Activated CD8-positive, alpha-beta T cell treated with anti-CD3 and anti-CD28 coated beads for 36 hours (primary cell): ENCODE results near the gene PDCD11. TPM values are rescaled to one million over a fixed set of nuclear protein-coding genes. Genes with fewer than 3 reads are reported as not detected.
A peak's percentile ranks its signal among the peaks of the same experiment; 100 is the strongest.

Experiments
- ATAC-seq: fragments of 200-7000 bp; cut with Tn5 transposase; one replicate; pipeline ENCODE4 v1.10.0; 2021; ENCODE audit warnings: mild to moderate bottlenecking, moderate library complexity
- CTCF ChIA-PET: fragments of 350-600 bp; sonication (Branson Sonifier 250); formaldehyde crosslinking; loops from one replicate; lab custom pipeline; 2021; ENCODE audit warnings: antibody characterized with exemption; lab: Charles Lee
- POLR2A ChIA-PET: fragments of 350-600 bp; sonication (Branson Sonifier 250); formaldehyde crosslinking; loops from one replicate; lab custom pipeline; 2021; ENCODE audit warnings: antibody characterized with exemption; lab: Charles Lee
- DNase-seq: peaks from one replicate; pipeline ENCODE4 v3.0.0-alpha.2; 2020
- H3K27ac Mint-ChIP-seq: one replicate; pipeline ENCODE4 v1.8.0; 2021; ENCODE audit warnings: mild to moderate bottlenecking, mixed read lengths
- H3K27me3 Mint-ChIP-seq: one replicate; pipeline ENCODE4 v1.8.0; 2021; ENCODE audit warnings: mixed read lengths
- H3K36me3 Mint-ChIP-seq: one replicate; pipeline ENCODE4 v1.8.0; 2021; ENCODE audit warnings: low read depth, mixed read lengths
- H3K4me1 Mint-ChIP-seq: one replicate; pipeline ENCODE4 v1.8.0; 2021; ENCODE audit warnings: low read depth, mixed read lengths
- H3K4me3 Mint-ChIP-seq: one replicate; pipeline ENCODE4 v1.8.0; 2021; ENCODE audit warnings: mild to moderate bottlenecking, moderate library complexity, mixed read lengths
- H3K9me3 Mint-ChIP-seq: one replicate; pipeline ENCODE4 v1.8.0; 2021; ENCODE audit warnings: mixed read lengths
- intact Hi-C: fragments of 100-400 bp; cut with micrococcal nuclease; formaldehyde crosslinking; loops from one replicate; pipeline ENCODE4 v1.10.0; 2022
- total RNA-seq, 2 experiments: library from RNA; stranded (reverse); gene quantifications; one replicate each; pipeline ENCODE4 v1.2.3, GENCODE V29; 2021
- TF ChIP-seq, protein P1 (sequence below): fragments of 200-600 bp; IDR thresholded peaks from one replicate; pipeline ENCODE4 v1.8.0; 2022; ENCODE audit warnings: antibody characterized with exemption, mild to moderate bottlenecking

The PDCD11 gene, protein sequence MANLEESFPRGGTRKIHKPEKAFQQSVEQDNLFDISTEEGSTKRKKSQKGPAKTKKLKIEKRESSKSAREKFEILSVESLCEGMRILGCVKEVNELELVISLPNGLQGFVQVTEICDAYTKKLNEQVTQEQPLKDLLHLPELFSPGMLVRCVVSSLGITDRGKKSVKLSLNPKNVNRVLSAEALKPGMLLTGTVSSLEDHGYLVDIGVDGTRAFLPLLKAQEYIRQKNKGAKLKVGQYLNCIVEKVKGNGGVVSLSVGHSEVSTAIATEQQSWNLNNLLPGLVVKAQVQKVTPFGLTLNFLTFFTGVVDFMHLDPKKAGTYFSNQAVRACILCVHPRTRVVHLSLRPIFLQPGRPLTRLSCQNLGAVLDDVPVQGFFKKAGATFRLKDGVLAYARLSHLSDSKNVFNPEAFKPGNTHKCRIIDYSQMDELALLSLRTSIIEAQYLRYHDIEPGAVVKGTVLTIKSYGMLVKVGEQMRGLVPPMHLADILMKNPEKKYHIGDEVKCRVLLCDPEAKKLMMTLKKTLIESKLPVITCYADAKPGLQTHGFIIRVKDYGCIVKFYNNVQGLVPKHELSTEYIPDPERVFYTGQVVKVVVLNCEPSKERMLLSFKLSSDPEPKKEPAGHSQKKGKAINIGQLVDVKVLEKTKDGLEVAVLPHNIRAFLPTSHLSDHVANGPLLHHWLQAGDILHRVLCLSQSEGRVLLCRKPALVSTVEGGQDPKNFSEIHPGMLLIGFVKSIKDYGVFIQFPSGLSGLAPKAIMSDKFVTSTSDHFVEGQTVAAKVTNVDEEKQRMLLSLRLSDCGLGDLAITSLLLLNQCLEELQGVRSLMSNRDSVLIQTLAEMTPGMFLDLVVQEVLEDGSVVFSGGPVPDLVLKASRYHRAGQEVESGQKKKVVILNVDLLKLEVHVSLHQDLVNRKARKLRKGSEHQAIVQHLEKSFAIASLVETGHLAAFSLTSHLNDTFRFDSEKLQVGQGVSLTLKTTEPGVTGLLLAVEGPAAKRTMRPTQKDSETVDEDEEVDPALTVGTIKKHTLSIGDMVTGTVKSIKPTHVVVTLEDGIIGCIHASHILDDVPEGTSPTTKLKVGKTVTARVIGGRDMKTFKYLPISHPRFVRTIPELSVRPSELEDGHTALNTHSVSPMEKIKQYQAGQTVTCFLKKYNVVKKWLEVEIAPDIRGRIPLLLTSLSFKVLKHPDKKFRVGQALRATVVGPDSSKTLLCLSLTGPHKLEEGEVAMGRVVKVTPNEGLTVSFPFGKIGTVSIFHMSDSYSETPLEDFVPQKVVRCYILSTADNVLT (N-terminal part only)
- total RNA-seq: 10 to 100 TPM; 63.7 to 68.8 TPM

DNA sequence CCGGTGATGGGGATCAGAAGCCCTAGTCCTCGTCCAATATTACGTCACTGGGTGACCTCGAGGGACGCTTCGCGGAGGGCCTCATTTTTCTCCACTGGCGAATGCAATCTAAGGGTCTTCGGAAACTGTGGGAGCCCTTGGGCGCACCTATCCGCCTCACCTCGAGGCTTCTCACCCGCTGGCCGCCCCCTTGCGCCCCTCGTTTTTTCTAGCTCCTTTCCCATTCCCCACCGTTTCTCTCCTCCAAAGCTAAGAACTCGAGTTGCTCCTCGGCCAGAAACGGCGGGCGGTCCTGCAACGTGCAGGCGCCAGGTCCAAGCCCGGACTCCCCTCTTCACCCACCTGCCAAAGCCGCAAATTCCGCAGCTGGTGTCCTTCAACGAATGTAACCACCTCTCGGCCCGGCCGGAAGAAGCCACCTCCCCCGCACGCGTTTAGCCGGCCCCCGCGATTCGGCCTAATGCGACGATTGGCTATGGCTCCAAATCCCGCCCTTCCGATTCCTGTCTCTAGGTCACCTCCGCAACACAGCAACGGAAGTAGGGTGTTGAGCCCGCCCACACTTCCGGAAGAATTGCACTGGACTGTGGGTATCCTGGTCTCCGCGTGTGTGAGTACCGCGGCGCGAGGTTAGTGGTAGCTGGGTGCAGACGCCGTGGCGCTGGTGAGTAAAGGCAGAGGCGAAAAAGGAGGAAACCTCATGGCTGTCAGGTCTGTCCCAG lies at the start of gene PDCD11, which contains the start of gene ATP5MK:
Gene PDCD11 (plus strand): TSS at position 560 of the 722 bp plus-strand sequence. CDS start 1,801 bp downstream, outside the sequence.
Gene ATP5MK (minus strand): TSS at position 409 of the 722 bp plus-strand sequence. CDS start 4,018 bp downstream, outside the sequence.
- no peaks in the 10 kb centered on the region for H3K9me3 Mint-ChIP-seq
- peaks cover 59% of the 10 kb centered on the region for H3K4me1 Mint-ChIP-seq
- CTCF ChIA-PET: interaction anchor here (0.9 to 1.5 kb wide), 4 partner anchors 15 to 82 kb away, joined by 3 to 4 read pairs (median 3); partner anchors contain the start of gene CALHM3
- H3K4me3 Mint-ChIP-seq: peak within 1 kb of the TSS; percentile 88
- TF ChIP-seq, protein P1, sequence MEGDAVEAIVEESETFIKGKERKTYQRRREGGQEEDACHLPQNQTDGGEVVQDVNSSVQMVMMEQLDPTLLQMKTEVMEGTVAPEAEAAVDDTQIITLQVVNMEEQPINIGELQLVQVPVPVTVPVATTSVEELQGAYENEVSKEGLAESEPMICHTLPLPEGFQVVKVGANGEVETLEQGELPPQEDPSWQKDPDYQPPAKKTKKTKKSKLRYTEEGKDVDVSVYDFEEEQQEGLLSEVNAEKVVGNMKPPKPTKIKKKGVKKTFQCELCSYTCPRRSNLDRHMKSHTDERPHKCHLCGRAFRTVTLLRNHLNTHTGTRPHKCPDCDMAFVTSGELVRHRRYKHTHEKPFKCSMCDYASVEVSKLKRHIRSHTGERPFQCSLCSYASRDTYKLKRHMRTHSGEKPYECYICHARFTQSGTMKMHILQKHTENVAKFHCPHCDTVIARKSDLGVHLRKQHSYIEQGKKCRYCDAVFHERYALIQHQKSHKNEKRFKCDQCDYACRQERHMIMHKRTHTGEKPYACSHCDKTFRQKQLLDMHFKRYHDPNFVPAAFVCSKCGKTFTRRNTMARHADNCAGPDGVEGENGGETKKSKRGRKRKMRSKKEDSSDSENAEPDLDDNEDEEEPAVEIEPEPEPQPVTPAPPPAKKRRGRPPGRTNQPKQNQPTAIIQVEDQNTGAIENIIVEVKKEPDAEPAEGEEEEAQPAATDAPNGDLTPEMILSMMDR: no peak
- H3K27ac Mint-ChIP-seq: peak within 1 kb of the TSS; percentile 97
- POLR2A ChIA-PET: interaction anchor here (0.7 to 2.2 kb wide), 16 partner anchors 12 to 192 kb away, joined by 3 to 8 read pairs (median 4); partner anchors contain the start of genes PCGF6 and TAF5
- ATAC-seq (peak; percentile 100), DNase-seq (peak; percentile 99)
- H3K36me3 Mint-ChIP-seq: peaks cover 64% of the 10 kb centered on the region
- H3K27me3 Mint-ChIP-seq: no peaks in the 10 kb centered on the region
- intact Hi-C loops: no loop called here

DNA sequence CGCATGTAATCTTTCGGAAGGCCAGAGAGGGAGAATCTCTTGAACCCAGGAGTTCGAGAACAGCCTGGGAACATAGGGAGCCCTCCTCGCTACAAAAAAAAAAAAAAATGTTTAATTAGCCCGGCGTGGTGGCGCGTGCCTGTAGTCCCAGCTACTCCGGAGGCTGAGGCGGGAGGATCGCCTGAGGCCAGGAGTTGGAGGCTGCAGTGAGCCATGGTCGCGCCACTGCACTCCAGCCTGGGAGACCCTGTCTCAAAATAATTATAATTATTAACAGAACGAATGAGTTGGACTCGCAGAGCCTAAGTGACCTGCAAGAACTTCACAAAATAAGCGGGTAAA lies 46.3 kb upstream of the PDCD11 start:
- no peaks in the 10 kb centered on the region for H3K9me3 Mint-ChIP-seq
- POLR2A ChIA-PET: interaction anchor here (0.9 to 1.5 kb wide), 4 partner anchors 16 to 46 kb away, joined by 3 to 8 read pairs (median 5); partner anchors contain the start of genes ATP5MK, PDCD11 and TAF5
- H3K27me3 Mint-ChIP-seq: no peaks in the 10 kb centered on the region
- peak overlapping the region; percentile 91 for H3K4me3 Mint-ChIP-seq
- TF ChIP-seq, protein P1: no peak
- CTCF ChIA-PET: interaction anchor here (2.0 kb wide), 1 partner anchor 16 kb away, joined by 9 read pairs; no protein-coding TSS in a partner anchor
- peaks cover 5% of the 10 kb centered on the region for H3K4me1 Mint-ChIP-seq
- intact Hi-C loops: no loop called here
- H3K27ac Mint-ChIP-seq: peak overlapping the region; percentile 59
- no peak for ATAC-seq
- DNase-seq: no peak
- H3K36me3 Mint-ChIP-seq: peaks cover 12% of the 10 kb centered on the region

DNA sequence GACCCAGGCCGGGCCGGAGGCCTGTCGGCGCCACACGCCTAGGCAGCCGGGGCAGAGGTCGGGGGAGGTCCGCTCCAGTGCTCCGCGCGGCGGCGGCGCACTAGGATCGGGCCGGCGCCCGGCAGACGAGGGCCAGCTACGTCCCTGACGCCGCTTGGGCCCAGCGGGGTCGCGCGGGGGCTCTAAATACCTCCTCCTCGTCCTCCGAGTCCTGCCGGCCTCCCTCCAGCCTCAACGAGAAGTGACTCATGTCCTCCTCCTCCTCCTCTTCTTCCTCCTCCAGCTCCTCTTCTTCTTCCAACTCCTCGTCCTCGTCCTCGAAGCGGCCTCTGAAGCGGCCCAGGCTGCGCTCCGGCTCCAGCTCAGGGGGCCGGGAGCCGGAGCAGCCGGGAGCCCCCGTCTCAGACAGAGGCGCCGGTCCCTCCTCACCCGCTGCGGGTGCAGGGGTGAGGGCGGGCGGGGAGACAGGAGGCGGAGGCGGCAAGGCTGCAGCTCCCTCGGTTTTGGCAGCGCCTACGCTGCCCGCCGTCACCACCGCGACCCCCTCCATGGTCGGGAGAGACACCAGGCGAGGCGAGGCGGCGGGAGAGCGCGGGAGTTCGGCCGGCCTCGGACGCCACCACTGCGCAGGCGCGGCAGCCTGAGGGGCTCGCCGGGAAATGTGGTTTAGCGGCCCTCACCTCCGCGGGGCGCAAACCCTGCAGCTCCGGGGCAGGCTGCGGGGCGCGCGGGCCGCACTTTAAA lies 45.7 kb upstream of the PDCD11 start, which contains the start of gene PCGF6:
Gene PCGF6 (minus strand): TSS at position 624 of the 744 bp plus-strand sequence. CDS start 74 bp downstream, at position 550.
- POLR2A ChIA-PET: interaction anchor here (0.9 to 1.5 kb wide), 4 partner anchors 16 to 46 kb away, joined by 3 to 8 read pairs (median 5); partner anchors contain the start of genes ATP5MK, PDCD11 and TAF5
- Mint-ChIP-seq H3K27ac (peak within 1 kb of the TSS; percentile 88), H3K9me3 (no peaks in the 10 kb centered on the region), H3K27me3 (no peaks in the 10 kb centered on the region), H3K4me3 (peak within 1 kb of the TSS; percentile 91), H3K4me1 (peaks cover 5% of the 10 kb centered on the region), H3K36me3 (peaks cover 12% of the 10 kb centered on the region)
- peak; percentile 78 for DNase-seq
- peak; percentile 86 for ATAC-seq
- CTCF ChIA-PET: interaction anchor here (2.0 kb wide), 1 partner anchor 17 kb away, joined by 9 read pairs; no protein-coding TSS in a partner anchor
- intact Hi-C loops: no loop called here
- TF ChIP-seq, protein P1: no peak
